GM23338 (cell line): ENCODE data around the gene SBNO1. TPM values are rescaled to one million over a fixed set of nuclear protein-coding genes. Genes with fewer than 3 reads are reported as not detected.

Experiments
- ATAC-seq: fragments of 200-7000 bp; cut with Tn5 transposase; 3 replicates; pipeline ENCODE4 v1.9.1; 2020
- DNase-seq: peaks from one replicate; pipeline ENCODE4 v3.0.0-alpha.2; 2015; ENCODE audit warnings: low spot score
- H2AFZ ChIP-seq: fragments of 200-600 bp; sonication (generic); 2 replicates; pipeline ENCODE4 v1.8.0; 2016; ENCODE audit warnings: antibody characterized with exemption, mild to moderate bottlenecking, moderate library complexity
- H3F3A ChIP-seq: fragments of 200-600 bp; sonication (generic); replicated peaks from 2 replicates; pipeline ENCODE4 v1.8.0; 2017; ENCODE audit warnings: antibody characterized with exemption, mixed run types, low read depth
- H3K27ac ChIP-seq: fragments of 200-600 bp; sonication (generic); 2 replicates; pipeline ENCODE4 v1.6.1; 2016; ENCODE audit warnings: low read depth
- H3K27me3 ChIP-seq: fragments of 200-600 bp; sonication (generic); 2 replicates; pipeline ENCODE4 v1.8.0; 2016; ENCODE audit warnings: mild to moderate bottlenecking, mixed run types, moderate library complexity; ENCODE audit not compliant: insufficient read depth
- H3K36me3 ChIP-seq: fragments of 200-600 bp; sonication (generic); 2 replicates; pipeline ENCODE4 v1.8.0; 2016; ENCODE audit warnings: mild to moderate bottlenecking; ENCODE audit not compliant: insufficient read depth
- H3K4me1 ChIP-seq: fragments of 200-600 bp; sonication (generic); 2 replicates; pipeline ENCODE4 v1.8.0; 2016; ENCODE audit warnings: mild to moderate bottlenecking, moderate library complexity; ENCODE audit not compliant: insufficient read depth
- H3K4me2 ChIP-seq: fragments of 200-600 bp; sonication (generic); 2 replicates; pipeline ENCODE4 v1.7.1; 2017; ENCODE audit warnings: mixed run types
- H3K4me3 ChIP-seq: fragments of 200-600 bp; sonication (generic); 2 replicates; pipeline ENCODE4 v1.6.1; 2016; ENCODE audit warnings: mixed run types
- H3K79me2 ChIP-seq: fragments of 200-600 bp; sonication (generic); replicated peaks from 2 replicates; pipeline ENCODE4 v1.8.0; 2017; ENCODE audit warnings: mild to moderate bottlenecking; ENCODE audit not compliant: insufficient read depth
- H3K9me2 ChIP-seq: fragments of 200-600 bp; sonication (generic); 2 replicates; pipeline ENCODE4 v1.8.0; 2017; ENCODE audit not compliant: insufficient read depth
- H4K20me1 ChIP-seq: fragments of 200-600 bp; sonication (generic); replicated peaks from 2 replicates; pipeline ENCODE4 v1.8.0; 2017; ENCODE audit warnings: mild to moderate bottlenecking; ENCODE audit not compliant: insufficient read depth
- H3K27ac Mint-ChIP-seq: 2 replicates; pipeline ENCODE4 v1.8.0; 2020; ENCODE audit warnings: inconsistent platforms, mild to moderate bottlenecking, moderate library complexity, mixed read lengths
- H3K27me3 Mint-ChIP-seq: 3 replicates; pipeline ENCODE4 v1.8.0; 2022; ENCODE audit warnings: low read depth, mild to moderate bottlenecking, moderate library complexity, mixed read lengths, inconsistent platforms; ENCODE audit not compliant: insufficient read depth, poor library complexity
- H3K36me3 Mint-ChIP-seq: 3 replicates; pipeline ENCODE4 v1.8.0; 2021; ENCODE audit warnings: low read depth, mild to moderate bottlenecking, inconsistent platforms, moderate library complexity, mixed read lengths
- H3K4me1 Mint-ChIP-seq: 3 replicates; pipeline ENCODE4 v1.8.0; 2020; ENCODE audit warnings: mild to moderate bottlenecking, inconsistent platforms, mixed read lengths
- H3K4me3 Mint-ChIP-seq: 3 replicates; pipeline ENCODE4 v1.8.0; 2021; ENCODE audit warnings: moderate library complexity, mild to moderate bottlenecking, inconsistent platforms, mixed read lengths
- H3K9me3 Mint-ChIP-seq: 3 replicates; pipeline ENCODE4 v1.8.0; 2020; ENCODE audit warnings: moderate library complexity, mild to moderate bottlenecking, inconsistent platforms, mixed read lengths
- CREB1 ChIP-seq: fragments of 250-450 bp; sonication (Bioruptor Pico); IDR thresholded peaks from 2 replicates; pipeline ENCODE4 v1.5.0; 2020; ENCODE audit warnings: low read depth, mild to moderate bottlenecking, moderate library complexity
- EZH2 ChIP-seq: fragments of 200-600 bp; sonication (generic); IDR thresholded peaks from one replicate; pipeline ENCODE4 v1.8.0; 2017; ENCODE audit warnings: antibody characterized with exemption, mild to moderate bottlenecking, low read depth; ENCODE audit not compliant: unreplicated experiment
- EZH2phosphoT487 ChIP-seq: fragments of 200-600 bp; sonication (generic); IDR thresholded peaks from one replicate; pipeline ENCODE4 v1.8.1; 2018; ENCODE audit warnings: antibody characterized with exemption; ENCODE audit not compliant: unreplicated experiment
- JUNB ChIP-seq: IDR thresholded peaks from one replicate; pipeline ENCODE4 v1.6.1; 2016; ENCODE audit warnings: antibody characterized with exemption; ENCODE audit not compliant: unreplicated experiment
- NANOG ChIP-seq: IDR thresholded peaks from 2 replicates; pipeline ENCODE4 v1.6.1; 2016; ENCODE audit warnings: antibody characterized with exemption, borderline replicate concordance
- POLR2AphosphoS5 ChIP-seq: IDR thresholded peaks from 2 replicates; pipeline ENCODE4 v1.6.1; 2016; ENCODE audit warnings: antibody characterized with exemption, low read depth
- REST ChIP-seq: IDR thresholded peaks from one replicate; pipeline ENCODE4 v1.6.1; 2018; ENCODE audit warnings: antibody characterized with exemption; ENCODE audit not compliant: unreplicated experiment
- STAT1 ChIP-seq: IDR thresholded peaks from one replicate; pipeline ENCODE4 v1.6.1; 2016; ENCODE audit warnings: antibody characterized with exemption; ENCODE audit not compliant: unreplicated experiment
- ZNF114 ChIP-seq: fragments of 250-450 bp; sonication (Bioruptor Pico); IDR thresholded peaks from 2 replicates; pipeline ENCODE4 v1.5.0; 2020; ENCODE audit warnings: mild to moderate bottlenecking, moderate library complexity
- ZNF331 ChIP-seq: fragments of 250-450 bp; sonication (Bioruptor Pico); IDR thresholded peaks from 2 replicates; pipeline ENCODE4 v1.5.0; 2020; ENCODE audit warnings: low read depth, mild to moderate bottlenecking, moderate library complexity
- polyA plus RNA-seq: library from polyadenylated mRNA; unstranded; fragments of >200 nt; fragmentation: Nextera tagmentation; extraction: Ambion mirVana; gene quantifications from 2 replicates; pipeline ENCODE4 v1.2.1, GENCODE V29; 2016
- total RNA-seq: library from RNA; depleted of rRNA; stranded (reverse); fragments of >200 nt; shearing (Covaris generic); gene quantifications from 2 replicates; pipeline ENCODE4 v1.2.3, GENCODE V29; 2014
- TF ChIP-seq, protein P1 (sequence below): fragments of 250-450 bp; sonication (Bioruptor Pico); IDR thresholded peaks from 2 replicates; pipeline ENCODE4 v1.5.0; 2020; ENCODE audit warnings: mild to moderate bottlenecking, moderate library complexity
- TF ChIP-seq, protein P2 (sequence below): IDR thresholded peaks from 2 replicates; pipeline ENCODE4 v1.6.1; 2016; ENCODE audit warnings: antibody characterized with exemption

The SBNO1 gene
- total and polyA plus RNA-seq, 2 experiments from 2014 or later = 34.9 to 49.5 TPM

DNA sequence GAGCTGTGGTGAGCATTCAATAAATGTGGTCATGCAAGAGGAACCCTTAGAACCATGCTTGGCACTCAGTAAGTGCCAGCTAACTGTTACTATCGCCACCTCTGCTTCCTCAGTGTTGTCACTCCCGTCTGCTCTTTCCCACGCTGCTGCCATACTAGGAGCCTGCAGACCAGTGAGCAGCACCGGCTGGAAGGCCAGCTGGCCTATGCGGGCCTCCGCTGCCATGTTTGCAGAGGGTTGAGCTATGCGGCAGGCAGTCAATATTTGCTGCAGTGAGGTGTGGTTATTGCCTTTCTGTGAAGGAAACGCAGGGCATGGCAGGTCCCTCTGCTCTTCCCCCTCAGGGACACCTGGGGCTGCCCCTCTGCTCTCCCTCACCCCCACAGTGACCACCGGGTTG, 32.3 kb upstream of the SBNO1 start:
- Histone ChIP-seq H3K79me2 (no peaks in the 10 kb centered on the region), H3K4me3 (no peak overlapping the region), H3K27ac (no peak overlapping the region), H3K27me3 (peaks cover 7% of the 10 kb centered on the region; the same call in 1 of the 2 replicates), H3K36me3 (peaks cover 10% of the 10 kb centered on the region; the same call in 1 of the 2 replicates), H3K9me2 (no peaks in the 10 kb centered on the region), H3K4me2 (no peak overlapping the region), H4K20me1 (peaks cover 51% of the 10 kb centered on the region), H2AFZ (no peak overlapping the region), H3F3A (no peaks in the 10 kb centered on the region), H3K4me1 (no peaks in the 10 kb centered on the region)
- Mint-ChIP-seq H3K27ac (no peak overlapping the region), H3K36me3 (peaks cover 63% of the 10 kb centered on the region), H3K27me3 (peaks cover 26% of the 10 kb centered on the region), H3K4me3 (no peak overlapping the region), H3K4me1 (peaks cover 2% of the 10 kb centered on the region; the same call in 2 of the 3 replicates), H3K9me3 (no peaks in the 10 kb centered on the region; the same call in 2 of the 3 replicates)
- no peak for TF ChIP-seq CREB1 (CRISPR knock-in tag)
- ATAC-seq (no peak), DNase-seq (no peak)

- Mint-ChIP-seq H3K4me3 (no peak overlapping the region), H3K36me3 (peaks cover 67% of the 10 kb centered on the region), H3K4me1 (no peaks in the 10 kb centered on the region), H3K9me3 (no peaks in the 10 kb centered on the region), H3K27ac (no peak overlapping the region), H3K27me3 (peaks cover 22% of the 10 kb centered on the region)
- Histone ChIP-seq H3F3A (no peaks in the 10 kb centered on the region), H3K27ac (no peak overlapping the region), H3K4me3 (no peak overlapping the region), H3K4me1 (no peaks in the 10 kb centered on the region), H3K9me2 (no peaks in the 10 kb centered on the region), H3K79me2 (0 out of 2 replicates have a peak, but pooled peaks cover under 1% of the 10 kb centered on the region), H3K27me3 (peaks cover 7% of the 10 kb centered on the region; the same call in 1 of the 2 replicates), H3K4me2 (no peak overlapping the region), H4K20me1 (peaks cover 48% of the 10 kb centered on the region), H2AFZ (no peak overlapping the region), H3K36me3 (peaks cover 12% of the 10 kb centered on the region; the same call in 1 of the 2 replicates)
- DNase-seq (no peak), ATAC-seq (no peak)
- TF ChIP-seq, protein P1, sequence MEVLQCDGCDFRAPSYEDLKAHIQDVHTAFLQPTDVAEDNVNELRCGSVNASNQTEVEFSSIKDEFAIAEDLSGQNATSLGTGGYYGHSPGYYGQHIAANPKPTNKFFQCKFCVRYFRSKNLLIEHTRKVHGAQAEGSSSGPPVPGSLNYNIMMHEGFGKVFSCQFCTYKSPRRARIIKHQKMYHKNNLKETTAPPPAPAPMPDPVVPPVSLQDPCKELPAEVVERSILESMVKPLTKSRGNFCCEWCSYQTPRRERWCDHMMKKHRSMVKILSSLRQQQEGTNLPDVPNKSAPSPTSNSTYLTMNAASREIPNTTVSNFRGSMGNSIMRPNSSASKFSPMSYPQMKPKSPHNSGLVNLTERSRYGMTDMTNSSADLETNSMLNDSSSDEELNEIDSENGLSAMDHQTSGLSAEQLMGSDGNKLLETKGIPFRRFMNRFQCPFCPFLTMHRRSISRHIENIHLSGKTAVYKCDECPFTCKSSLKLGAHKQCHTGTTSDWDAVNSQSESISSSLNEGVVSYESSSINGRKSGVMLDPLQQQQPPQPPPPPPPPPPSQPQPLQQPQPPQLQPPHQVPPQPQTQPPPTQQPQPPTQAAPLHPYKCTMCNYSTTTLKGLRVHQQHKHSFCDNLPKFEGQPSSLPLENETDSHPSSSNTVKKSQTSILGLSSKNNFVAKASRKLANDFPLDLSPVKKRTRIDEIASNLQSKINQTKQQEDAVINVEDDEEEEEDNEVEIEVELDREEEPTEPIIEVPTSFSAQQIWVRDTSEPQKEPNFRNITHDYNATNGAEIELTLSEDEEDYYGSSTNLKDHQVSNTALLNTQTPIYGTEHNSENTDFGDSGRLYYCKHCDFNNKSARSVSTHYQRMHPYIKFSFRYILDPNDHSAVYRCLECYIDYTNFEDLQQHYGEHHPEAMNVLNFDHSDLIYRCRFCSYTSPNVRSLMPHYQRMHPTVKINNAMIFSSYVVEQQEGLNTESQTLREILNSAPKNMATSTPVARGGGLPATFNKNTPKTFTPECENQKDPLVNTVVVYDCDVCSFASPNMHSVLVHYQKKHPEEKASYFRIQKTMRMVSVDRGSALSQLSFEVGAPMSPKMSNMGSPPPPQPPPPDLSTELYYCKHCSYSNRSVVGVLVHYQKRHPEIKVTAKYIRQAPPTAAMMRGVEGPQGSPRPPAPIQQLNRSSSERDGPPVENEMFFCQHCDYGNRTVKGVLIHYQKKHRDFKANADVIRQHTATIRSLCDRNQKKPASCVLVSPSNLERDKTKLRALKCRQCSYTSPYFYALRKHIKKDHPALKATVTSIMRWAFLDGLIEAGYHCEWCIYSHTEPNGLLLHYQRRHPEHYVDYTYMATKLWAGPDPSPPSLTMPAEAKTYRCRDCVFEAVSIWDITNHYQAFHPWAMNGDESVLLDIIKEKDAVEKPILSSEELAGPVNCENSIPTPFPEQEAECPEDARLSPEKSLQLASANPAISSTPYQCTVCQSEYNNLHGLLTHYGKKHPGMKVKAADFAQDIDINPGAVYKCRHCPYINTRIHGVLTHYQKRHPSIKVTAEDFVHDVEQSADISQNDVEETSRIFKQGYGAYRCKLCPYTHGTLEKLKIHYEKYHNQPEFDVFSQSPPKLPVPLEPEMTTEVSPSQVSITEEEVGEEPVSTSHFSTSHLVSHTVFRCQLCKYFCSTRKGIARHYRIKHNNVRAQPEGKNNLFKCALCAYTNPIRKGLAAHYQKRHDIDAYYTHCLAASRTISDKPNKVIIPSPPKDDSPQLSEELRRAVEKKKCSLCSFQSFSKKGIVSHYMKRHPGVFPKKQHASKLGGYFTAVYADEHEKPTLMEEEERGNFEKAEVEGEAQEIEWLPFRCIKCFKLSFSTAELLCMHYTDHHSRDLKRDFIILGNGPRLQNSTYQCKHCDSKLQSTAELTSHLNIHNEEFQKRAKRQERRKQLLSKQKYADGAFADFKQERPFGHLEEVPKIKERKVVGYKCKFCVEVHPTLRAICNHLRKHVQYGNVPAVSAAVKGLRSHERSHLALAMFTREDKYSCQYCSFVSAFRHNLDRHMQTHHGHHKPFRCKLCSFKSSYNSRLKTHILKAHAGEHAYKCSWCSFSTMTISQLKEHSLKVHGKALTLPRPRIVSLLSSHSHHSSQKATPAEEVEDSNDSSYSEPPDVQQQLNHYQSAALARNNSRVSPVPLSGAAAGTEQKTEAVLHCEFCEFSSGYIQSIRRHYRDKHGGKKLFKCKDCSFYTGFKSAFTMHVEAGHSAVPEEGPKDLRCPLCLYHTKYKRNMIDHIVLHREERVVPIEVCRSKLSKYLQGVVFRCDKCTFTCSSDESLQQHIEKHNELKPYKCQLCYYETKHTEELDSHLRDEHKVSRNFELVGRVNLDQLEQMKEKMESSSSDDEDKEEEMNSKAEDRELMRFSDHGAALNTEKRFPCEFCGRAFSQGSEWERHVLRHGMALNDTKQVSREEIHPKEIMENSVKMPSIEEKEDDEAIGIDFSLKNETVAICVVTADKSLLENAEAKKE (CRISPR knock-in tag) = no peak
- TF ChIP-seq JUNB (no peak), EZH2 (no peak), ZNF331 (CRISPR knock-in tag) (no peak), STAT1 (no peak), NANOG (no peak), EZH2phosphoT487 (no peak), ZNF114 (no peak), POLR2AphosphoS5 (no peak), REST (no peak)
- TF ChIP-seq, protein P2, sequence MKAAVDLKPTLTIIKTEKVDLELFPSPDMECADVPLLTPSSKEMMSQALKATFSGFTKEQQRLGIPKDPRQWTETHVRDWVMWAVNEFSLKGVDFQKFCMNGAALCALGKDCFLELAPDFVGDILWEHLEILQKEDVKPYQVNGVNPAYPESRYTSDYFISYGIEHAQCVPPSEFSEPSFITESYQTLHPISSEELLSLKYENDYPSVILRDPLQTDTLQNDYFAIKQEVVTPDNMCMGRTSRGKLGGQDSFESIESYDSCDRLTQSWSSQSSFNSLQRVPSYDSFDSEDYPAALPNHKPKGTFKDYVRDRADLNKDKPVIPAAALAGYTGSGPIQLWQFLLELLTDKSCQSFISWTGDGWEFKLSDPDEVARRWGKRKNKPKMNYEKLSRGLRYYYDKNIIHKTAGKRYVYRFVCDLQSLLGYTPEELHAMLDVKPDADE = no peak
These were observed 31.9 kb upstream of the SBNO1 start for GRCh38 chr12:123396543-123396942.
